ENCODE data around the gene PPM1F. TPM values are rescaled to one million over a fixed set of nuclear protein-coding genes. Genes with fewer than 3 reads are reported as not detected.
"Not testable (repeated sequence)": the region's sequence is repeated elsewhere in the genome, so short reads cannot be mapped to it uniquely, and the experiment has no call there.

The PPM1F gene
- total RNA-seq, 1 donor from 2014 or later = 26.2 TPM

DNA sequence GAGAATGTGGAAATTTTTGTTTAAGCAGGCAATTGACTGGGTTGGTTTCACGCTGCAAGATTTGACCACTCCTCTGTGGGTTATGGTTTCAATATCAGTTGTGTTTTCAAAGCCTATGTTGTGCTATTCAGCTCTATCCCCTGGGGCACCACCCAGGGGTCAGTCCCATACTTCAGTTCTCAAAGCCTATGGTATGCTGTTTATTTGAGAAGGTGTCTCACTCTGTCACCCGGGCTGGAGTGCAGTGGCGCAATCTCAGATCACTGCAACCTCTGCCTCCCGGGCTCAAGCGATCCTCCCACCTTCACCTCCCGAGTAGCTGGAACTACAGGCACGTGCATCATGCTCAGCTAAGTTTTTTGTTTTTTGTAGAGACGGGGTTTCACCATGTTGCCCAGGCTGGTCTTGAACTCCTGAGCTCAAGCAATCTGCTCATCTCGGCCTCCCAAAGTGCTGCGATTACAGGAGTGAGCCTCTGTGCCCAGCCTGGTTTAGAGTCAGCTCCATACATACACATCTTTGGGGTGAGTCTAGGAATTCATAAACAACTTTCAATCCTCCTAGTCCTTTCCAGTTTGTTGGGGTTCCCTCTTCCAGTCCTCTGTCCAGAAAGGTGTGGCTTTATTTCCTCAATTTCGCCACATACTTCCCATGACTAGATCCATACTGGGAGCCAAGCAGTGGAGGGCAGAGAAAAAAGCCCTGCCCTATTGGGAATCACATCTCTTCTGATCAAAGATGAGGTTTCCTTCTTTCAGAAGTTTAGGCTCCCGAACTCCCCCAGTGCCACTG, 50.2 kb downstream of the PPM1F start:
- no peak overlapping the region for H3K4me3 Mint-ChIP-seq (ENCODE audit: unreplicated experiment)
- no peak for TF ChIP-seq CTCF (IDR thresholded peaks at IDR 0.05)
- DNase-seq (ENCODE audit: low spot score) = peak; percentile 19
- no peaks in the 10 kb centered on the region for H3K4me1 Mint-ChIP-seq (ENCODE audit: low read depth)
- H3K36me3 Mint-ChIP-seq (ENCODE audit: low read depth) = no peaks in the 10 kb centered on the region
- H3K9me3 Mint-ChIP-seq (ENCODE audit: low read depth) = no peaks in the 10 kb centered on the region
- no peak overlapping the region for H3K27ac Mint-ChIP-seq (ENCODE audit: unreplicated experiment)
- no peaks in the 10 kb centered on the region for H3K27me3 Mint-ChIP-seq (ENCODE audit: low read depth)

DNA sequence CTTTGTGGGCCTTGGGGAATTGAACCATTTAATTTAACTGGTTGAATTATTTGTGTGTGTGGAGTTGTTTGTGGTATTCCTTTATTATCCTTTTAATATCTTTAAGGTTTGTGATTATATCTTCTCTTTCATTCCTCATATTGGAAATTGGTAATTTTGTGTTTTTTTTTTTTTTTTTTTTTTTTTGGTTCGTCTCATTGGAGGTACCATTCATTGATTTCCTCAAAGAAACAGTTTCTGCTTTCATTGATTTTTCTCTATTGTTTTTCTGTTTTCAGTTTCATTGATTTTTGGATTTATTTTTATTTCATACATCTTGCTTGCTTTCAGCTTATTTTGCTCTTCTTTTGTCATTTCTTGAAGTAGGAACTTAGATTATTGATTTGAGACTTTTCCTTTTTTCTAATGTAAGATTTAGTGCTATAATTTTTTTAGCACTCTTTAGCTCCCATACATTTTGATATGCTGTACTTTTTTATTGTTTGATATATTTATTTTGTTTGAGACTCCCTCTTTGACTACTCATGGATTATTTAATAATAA, 54.2 kb downstream of the PPM1F start:
- Mint-ChIP-seq H3K36me3 (ENCODE audit: low read depth) (no peaks in the 10 kb centered on the region), H3K4me3 (ENCODE audit: unreplicated experiment) (no peak overlapping the region), H3K27ac (ENCODE audit: unreplicated experiment) (no peak overlapping the region), H3K9me3 (ENCODE audit: low read depth) (no peaks in the 10 kb centered on the region), H3K27me3 (ENCODE audit: low read depth) (no peaks in the 10 kb centered on the region), H3K4me1 (ENCODE audit: low read depth) (no peaks in the 10 kb centered on the region)
- DNase-seq (ENCODE audit: low spot score) = no peak
- TF ChIP-seq CTCF (IDR thresholded peaks at IDR 0.05) = no peak

- Mint-ChIP-seq H3K4me1 (ENCODE audit: low read depth) (no peaks in the 10 kb centered on the region), H3K9me3 (ENCODE audit: low read depth) (no peaks in the 10 kb centered on the region), H3K27ac (ENCODE audit: unreplicated experiment) (no peak overlapping the region), H3K36me3 (ENCODE audit: low read depth) (no peaks in the 10 kb centered on the region), H3K27me3 (ENCODE audit: low read depth) (no peaks in the 10 kb centered on the region), H3K4me3 (ENCODE audit: unreplicated experiment) (no peak overlapping the region)
- TF ChIP-seq CTCF (IDR thresholded peaks at IDR 0.05) = no peak
- DNase-seq (ENCODE audit: low spot score) = peak; percentile 3
Observed at GRCh38 chr22:21896951-21897513, 55.6 kb downstream of the PPM1F start.

GRCh38 chr22:21896275-21896674, 56.4 kb downstream of the PPM1F start:
- peak; percentile 2 for DNase-seq (ENCODE audit: low spot score)
- H3K36me3 Mint-ChIP-seq (ENCODE audit: low read depth); H3K27me3 Mint-ChIP-seq (ENCODE audit: low read depth); H3K4me3 Mint-ChIP-seq (ENCODE audit: unreplicated experiment); H3K9me3 Mint-ChIP-seq (ENCODE audit: low read depth); H3K4me1 Mint-ChIP-seq (ENCODE audit: low read depth); H3K27ac Mint-ChIP-seq (ENCODE audit: unreplicated experiment): not testable (repeated sequence)

DNA sequence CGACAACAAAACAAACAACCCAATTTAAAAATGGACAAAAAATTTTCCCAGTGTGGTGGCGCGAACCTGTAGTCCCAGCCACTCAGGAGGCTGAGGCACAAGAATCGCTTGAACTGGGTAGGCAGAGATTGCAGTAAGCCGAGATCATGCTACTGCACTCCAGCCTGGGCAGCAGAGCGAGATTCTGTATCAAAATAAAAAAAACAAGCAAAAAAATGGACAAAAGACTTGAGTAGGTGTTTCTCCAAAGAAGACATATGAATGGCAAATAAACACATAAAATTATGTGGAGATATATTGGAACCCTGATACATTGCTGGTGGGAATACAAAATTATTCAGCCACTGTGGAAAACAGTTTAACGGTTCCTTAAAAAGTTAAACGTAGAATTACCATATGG, 57.8 kb downstream of the PPM1F start:
- DNase-seq (ENCODE audit: low spot score) = peak; percentile 4
- H3K4me1 Mint-ChIP-seq (ENCODE audit: low read depth) = no peaks in the 10 kb centered on the region
- no peaks in the 10 kb centered on the region for H3K27me3 Mint-ChIP-seq (ENCODE audit: low read depth)
- H3K4me3 Mint-ChIP-seq (ENCODE audit: unreplicated experiment) = no peak overlapping the region
- H3K9me3 Mint-ChIP-seq (ENCODE audit: low read depth) = no peaks in the 10 kb centered on the region
- no peak for TF ChIP-seq CTCF (IDR thresholded peaks at IDR 0.05)
- no peak overlapping the region for H3K27ac Mint-ChIP-seq (ENCODE audit: unreplicated experiment)
- no peaks in the 10 kb centered on the region for H3K36me3 Mint-ChIP-seq (ENCODE audit: low read depth)
